Loucy (cell line): ENCODE results near the gene SFXN5.

ENCODE experiments used
- H2AFZ ChIP-seq: fragments of 200-600 bp; sonication (generic); 2 replicates; pipeline ENCODE4 v1.6.0; 2016; ENCODE audit warnings: antibody characterized with exemption, mild to moderate bottlenecking, low read length, moderate library complexity
- H3F3A ChIP-seq: fragments of 200-600 bp; 2 replicates; pipeline ENCODE4 v1.6.0; 2016; ENCODE audit warnings: antibody characterized with exemption, low read depth, mild to moderate bottlenecking
- H3K27me3 ChIP-seq: fragments of 200-600 bp; sonication (generic); 2 replicates; pipeline ENCODE4 v1.6.1; 2014; ENCODE audit warnings: low read length, mild to moderate bottlenecking; ENCODE audit not compliant: insufficient read depth, poor library complexity, severe bottlenecking
- H3K36me3 ChIP-seq: fragments of 200-600 bp; sonication (generic); 2 replicates; pipeline ENCODE4 v1.6.1; 2016; ENCODE audit warnings: low read length; ENCODE audit not compliant: insufficient read depth
- H3K4me1 ChIP-seq: fragments of 200-600 bp; sonication (generic); 2 replicates; pipeline ENCODE4 v1.5.1; 2014; ENCODE audit warnings: low read length, mild to moderate bottlenecking; ENCODE audit not compliant: insufficient read depth, poor library complexity, severe bottlenecking
- H3K4me2 ChIP-seq: fragments of 200-600 bp; sonication (generic); 2 replicates; pipeline ENCODE4 v1.6.0; 2014; ENCODE audit warnings: antibody characterized with exemption, low read length, low read depth, mild to moderate bottlenecking; ENCODE audit not compliant: poor library complexity, severe bottlenecking
- H3K4me3 ChIP-seq: fragments of 200-600 bp; sonication (generic); 2 replicates; pipeline ENCODE4 v1.5.1; 2014; ENCODE audit warnings: low read length, mild to moderate bottlenecking, mixed read lengths; ENCODE audit not compliant: poor library complexity, severe bottlenecking
- H3K79me2 ChIP-seq: fragments of 200-600 bp; sonication (generic); 2 replicates; pipeline ENCODE4 v1.6.1; 2014; ENCODE audit warnings: low read length; ENCODE audit not compliant: insufficient read depth
- H3K9ac ChIP-seq: fragments of 200-600 bp; sonication (generic); 2 replicates; pipeline ENCODE4 v1.6.0; 2014; ENCODE audit warnings: mild to moderate bottlenecking, low read depth, low read length, moderate library complexity; ENCODE audit not compliant: poor library complexity, severe bottlenecking
- H3K9me2 ChIP-seq: fragments of 200-600 bp; sonication (generic); replicated peaks from 2 replicates; pipeline ENCODE4 v1.6.1; 2016; ENCODE audit warnings: low read depth, low read length, mixed read lengths
- H3K9me3 ChIP-seq: fragments of 200-600 bp; sonication (generic); 2 replicates; pipeline ENCODE4 v1.6.1; 2014; ENCODE audit warnings: mild to moderate bottlenecking, antibody characterized with exemption, low read length, low read depth; ENCODE audit not compliant: insufficient read depth
- H4K20me1 ChIP-seq: fragments of 200-600 bp; sonication (generic); 2 replicates; pipeline ENCODE4 v1.6.0; 2014; ENCODE audit warnings: antibody characterized with exemption, low read length, mild to moderate bottlenecking; ENCODE audit not compliant: insufficient read depth, poor library complexity, severe bottlenecking
- EZH2phosphoT487 ChIP-seq: fragments of 200-600 bp; IDR thresholded peaks from 2 replicates; pipeline ENCODE4 v1.6.1; 2018; ENCODE audit warnings: antibody characterized with exemption, mild to moderate bottlenecking, moderate library complexity, borderline replicate concordance
- TF ChIP-seq, protein P1 (sequence below): fragments of 200-600 bp; sonication (generic); conservative IDR thresholded peaks from 2 replicates; pipeline ENCODE4 v1.5.1; 2014; ENCODE audit warnings: mild to moderate bottlenecking, antibody characterized with exemption, low read length

The SFXN5 gene

DNA sequence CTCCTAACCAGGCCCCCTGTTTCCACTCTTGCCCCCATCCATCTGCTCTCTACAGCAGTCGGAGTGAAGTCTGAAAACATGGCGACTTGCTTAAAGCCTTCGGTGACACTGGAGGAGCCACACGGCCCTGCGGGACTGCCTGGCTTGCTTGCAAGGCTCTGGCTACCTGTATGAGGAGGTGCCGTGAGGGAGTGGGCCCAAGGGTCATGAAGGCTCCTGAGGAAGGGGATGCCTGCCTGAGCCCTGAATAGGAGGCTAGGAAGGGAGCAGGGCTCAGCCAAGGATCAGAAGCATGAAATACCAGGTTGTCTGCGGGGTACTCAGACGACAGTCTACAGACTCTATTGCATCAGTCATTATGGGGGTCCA, 78.8 kb downstream of the SFXN5 start:
- Histone ChIP-seq H3K9me3 (no peaks in the 10 kb centered on the region), H2AFZ (no peak overlapping the region), H3K9me2 (no peaks in the 10 kb centered on the region), H3K36me3 (no peaks in the 10 kb centered on the region; the same call in 1 of the 2 replicates), H3K4me1 (no peaks in the 10 kb centered on the region), H3K4me2 (no peak overlapping the region), H3K27me3 (no peaks in the 10 kb centered on the region), H3K79me2 (no peaks in the 10 kb centered on the region), H3F3A (no peaks in the 10 kb centered on the region), H3K4me3 (no peak overlapping the region), H3K9ac (no peak overlapping the region), H4K20me1 (no peaks in the 10 kb centered on the region)
- TF ChIP-seq EZH2phosphoT487 = no peak
- TF ChIP-seq, protein P1, sequence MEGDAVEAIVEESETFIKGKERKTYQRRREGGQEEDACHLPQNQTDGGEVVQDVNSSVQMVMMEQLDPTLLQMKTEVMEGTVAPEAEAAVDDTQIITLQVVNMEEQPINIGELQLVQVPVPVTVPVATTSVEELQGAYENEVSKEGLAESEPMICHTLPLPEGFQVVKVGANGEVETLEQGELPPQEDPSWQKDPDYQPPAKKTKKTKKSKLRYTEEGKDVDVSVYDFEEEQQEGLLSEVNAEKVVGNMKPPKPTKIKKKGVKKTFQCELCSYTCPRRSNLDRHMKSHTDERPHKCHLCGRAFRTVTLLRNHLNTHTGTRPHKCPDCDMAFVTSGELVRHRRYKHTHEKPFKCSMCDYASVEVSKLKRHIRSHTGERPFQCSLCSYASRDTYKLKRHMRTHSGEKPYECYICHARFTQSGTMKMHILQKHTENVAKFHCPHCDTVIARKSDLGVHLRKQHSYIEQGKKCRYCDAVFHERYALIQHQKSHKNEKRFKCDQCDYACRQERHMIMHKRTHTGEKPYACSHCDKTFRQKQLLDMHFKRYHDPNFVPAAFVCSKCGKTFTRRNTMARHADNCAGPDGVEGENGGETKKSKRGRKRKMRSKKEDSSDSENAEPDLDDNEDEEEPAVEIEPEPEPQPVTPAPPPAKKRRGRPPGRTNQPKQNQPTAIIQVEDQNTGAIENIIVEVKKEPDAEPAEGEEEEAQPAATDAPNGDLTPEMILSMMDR = no peak

DNA sequence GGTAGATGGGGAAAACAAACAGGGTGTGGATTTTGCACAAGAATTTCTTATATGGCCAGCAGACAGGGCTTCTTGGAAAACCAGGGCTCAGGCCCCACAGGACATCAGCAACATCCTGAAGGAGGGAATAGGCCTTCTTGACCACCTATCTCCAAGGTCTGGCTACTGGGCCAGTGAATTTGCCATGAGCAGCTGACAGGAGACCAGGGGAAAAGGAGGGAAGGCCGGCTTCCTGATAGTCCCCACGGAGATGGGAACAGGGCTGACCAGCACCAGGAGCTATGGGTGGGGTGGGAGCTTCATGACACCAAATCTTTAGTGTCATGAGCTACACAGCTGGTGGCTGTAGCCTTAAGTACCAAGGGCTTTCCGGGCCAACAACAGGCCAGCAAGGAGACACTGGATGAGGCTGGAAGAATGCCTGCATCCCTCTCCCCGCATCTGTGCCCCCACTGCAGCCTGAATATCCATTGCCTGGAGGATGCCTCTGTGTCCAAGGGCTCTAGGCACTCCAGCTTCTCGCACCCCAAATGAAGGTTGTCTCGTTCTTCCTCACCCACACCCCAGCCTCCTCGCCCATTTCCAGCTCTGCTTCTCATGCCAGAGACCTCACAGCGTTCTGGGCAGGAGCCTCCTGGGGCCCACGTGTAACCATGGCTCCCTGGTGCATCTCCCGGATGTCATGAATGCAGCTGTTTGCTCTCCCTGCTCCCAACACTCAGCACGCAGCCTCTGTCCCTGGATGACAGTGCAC, 79.4 kb downstream of the SFXN5 start:
- TF ChIP-seq, protein P1 = no peak
- TF ChIP-seq EZH2phosphoT487 = no peak
- H3K9me3 ChIP-seq = no peaks in the 10 kb centered on the region
- H3K9me2 ChIP-seq = no peaks in the 10 kb centered on the region
- H3K4me1 ChIP-seq = no peaks in the 10 kb centered on the region
- no peaks in the 10 kb centered on the region for H4K20me1 ChIP-seq
- no peaks in the 10 kb centered on the region for H3K79me2 ChIP-seq
- H3F3A ChIP-seq = no peaks in the 10 kb centered on the region
- H3K4me2 ChIP-seq = no peak overlapping the region
- H3K36me3 ChIP-seq = no peaks in the 10 kb centered on the region; the same call in 1 of the 2 replicates
- H2AFZ ChIP-seq = no peak overlapping the region
- no peak overlapping the region for H3K4me3 ChIP-seq
- no peak overlapping the region for H3K9ac ChIP-seq
- no peaks in the 10 kb centered on the region for H3K27me3 ChIP-seq

DNA sequence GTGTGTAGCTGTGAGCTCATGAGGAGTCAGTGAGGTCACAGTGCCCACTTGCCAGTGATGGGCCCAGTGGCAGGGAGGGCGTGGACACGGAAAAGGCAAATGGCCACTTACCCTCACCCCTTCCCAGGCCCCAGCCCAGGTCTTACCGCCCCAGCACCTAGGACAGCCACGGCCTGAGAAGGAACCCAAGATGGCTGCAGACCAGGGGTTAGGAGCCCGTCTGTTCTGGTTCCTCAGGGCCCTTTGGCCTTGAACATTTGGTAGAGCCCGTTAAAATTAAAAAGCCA, 80.1 kb downstream of the SFXN5 start:
- Histone ChIP-seq H3K9ac (no peak overlapping the region), H3K4me2 (no peak overlapping the region), H3K9me3 (no peaks in the 10 kb centered on the region), H3F3A (no peaks in the 10 kb centered on the region), H3K79me2 (no peaks in the 10 kb centered on the region), H2AFZ (no peak overlapping the region), H3K9me2 (no peaks in the 10 kb centered on the region), H3K36me3 (peaks cover 3% of the 10 kb centered on the region; the same call in 1 of the 2 replicates), H4K20me1 (no peaks in the 10 kb centered on the region), H3K4me3 (no peak overlapping the region), H3K4me1 (no peaks in the 10 kb centered on the region), H3K27me3 (no peaks in the 10 kb centered on the region)
- TF ChIP-seq, protein P1 = no peak
- TF ChIP-seq EZH2phosphoT487 = no peak
